HEK293 (cell line): ENCODE measurements around the gene EVX1.

ENCODE experiments used
- CTCF ChIA-PET: fragments of 350-600 bp; formaldehyde crosslinking; extraction: SDS; loops from one replicate; lab custom pipeline; 2021; ENCODE audit warnings: antibody characterized with exemption; lab: Yijun Ruan, JAX
- POLR2A ChIA-PET: fragments of 300-600 bp; formaldehyde crosslinking; extraction: SDS; loops from one replicate; lab custom pipeline; 2020; ENCODE audit warnings: antibody characterized with exemption, inconsistent platforms; lab: Yijun Ruan, JAX
- H3K27ac ChIP-seq: fragments of 200-500 bp; sonication (Bioruptor generic); 2 replicates; pipeline ENCODE4 v1.5.1; 2014; ENCODE audit warnings: low read depth, low read length, control low read depth, inconsistent platforms; ENCODE audit errors: extremely low read depth
- H3K36me3 ChIP-seq, 2 experiments: fragments of 200-500 bp in 1 of 2; sonication (Bioruptor generic) in 1 of 2; 1 replicate in 1 of 2; 2 replicates in 1 of 2; pipeline ENCODE4 v1.5.1; 2014 to 2017; ENCODE audit warnings: inconsistent platforms in 2 of 2, low read length in 2 of 2; ENCODE audit not compliant: control insufficient read depth in 2 of 2, insufficient read depth in 1 of 2
- H3K4me1 ChIP-seq: fragments of 200-500 bp; sonication (Bioruptor generic); 2 replicates; pipeline ENCODE4 v1.5.1; 2014; ENCODE audit warnings: mild to moderate bottlenecking, low read length, inconsistent platforms; ENCODE audit not compliant: control insufficient read depth, insufficient read depth
- H3K4me3 ChIP-seq: 2 replicates; pipeline ENCODE4 v1.5.1; 2011; ENCODE audit warnings: low read depth, mild to moderate bottlenecking, control low read depth, low read length, moderate library complexity
- H3K9me3 ChIP-seq: fragments of 200-500 bp; sonication (Bioruptor generic); 2 replicates; pipeline ENCODE4 v1.5.1; 2014; ENCODE audit warnings: low read depth, low read length, inconsistent platforms; ENCODE audit not compliant: control insufficient read depth, insufficient read depth
- KLF10 ChIP-seq: fragments of 450-650 bp; IDR thresholded peaks from 2 replicates; pipeline ENCODE4 v1.5.1; 2018; ENCODE audit warnings: missing biosample characterization, mild to moderate bottlenecking, missing genetic modification characterization
- KLF9 ChIP-seq: fragments of 450-650 bp; formaldehyde crosslinking; IDR thresholded peaks from 2 replicates; pipeline ENCODE4 v1.5.1; 2016; ENCODE audit warnings: missing biosample characterization, missing genetic modification characterization, low read depth
- PATZ1 ChIP-seq: fragments of 450-650 bp; formaldehyde crosslinking; IDR thresholded peaks from 2 replicates; pipeline ENCODE4 v1.5.1; 2016; ENCODE audit warnings: missing biosample characterization, missing genetic modification characterization
- PRDM4 ChIP-seq: fragments of 450-650 bp; formaldehyde crosslinking; IDR thresholded peaks from 2 replicates; pipeline ENCODE4 v1.5.1; 2017; ENCODE audit warnings: missing biosample characterization, missing genetic modification characterization
- SCRT2 ChIP-seq: fragments of 450-650 bp; formaldehyde crosslinking; IDR thresholded peaks from 2 replicates; pipeline ENCODE4 v1.5.1; 2016; ENCODE audit warnings: missing biosample characterization, missing genetic modification characterization
- YY2 ChIP-seq: fragments of 450-650 bp; formaldehyde crosslinking; IDR thresholded peaks from 2 replicates; pipeline ENCODE4 v1.5.1; 2016; ENCODE audit warnings: missing biosample characterization, missing genetic modification characterization
- ZBTB20 ChIP-seq: fragments of 450-650 bp; formaldehyde crosslinking; IDR thresholded peaks from 2 replicates; pipeline ENCODE4 v1.5.1; 2016; ENCODE audit warnings: missing biosample characterization, missing genetic modification characterization
- ZBTB21 ChIP-seq: fragments of 450-650 bp; formaldehyde crosslinking; IDR thresholded peaks from 2 replicates; pipeline ENCODE4 v1.5.1; 2017; ENCODE audit warnings: missing biosample characterization, missing genetic modification characterization
- ZBTB26 ChIP-seq: fragments of 450-650 bp; formaldehyde crosslinking; optimal IDR thresholded peaks from 2 replicates; pipeline ENCODE3; 2016; ENCODE audit warnings: missing biosample characterization, mild to moderate bottlenecking, missing genetic modification characterization
- ZBTB48 ChIP-seq: fragments of 450-650 bp; formaldehyde crosslinking; IDR thresholded peaks from 2 replicates; pipeline ENCODE4 v1.5.1; 2016; ENCODE audit warnings: missing biosample characterization, missing genetic modification characterization
- ZNF10 ChIP-seq: fragments of 450-650 bp; formaldehyde crosslinking; IDR thresholded peaks from 2 replicates; pipeline ENCODE4 v1.5.1; 2017; ENCODE audit warnings: missing biosample characterization, missing genetic modification characterization
- ZNF114 ChIP-seq: fragments of 450-650 bp; formaldehyde crosslinking; IDR thresholded peaks from 2 replicates; pipeline ENCODE4 v1.5.0; 2017; ENCODE audit warnings: missing biosample characterization, missing genetic modification characterization
- ZNF121 ChIP-seq: fragments of 450-650 bp; formaldehyde crosslinking; IDR thresholded peaks from 2 replicates; pipeline ENCODE4 v1.5.1; 2016; ENCODE audit warnings: missing biosample characterization, missing genetic modification characterization
- ZNF133 ChIP-seq: fragments of 450-650 bp; formaldehyde crosslinking; IDR thresholded peaks from 2 replicates; pipeline ENCODE4 v1.5.1; 2016; ENCODE audit warnings: missing biosample characterization, missing genetic modification characterization
- ZNF138 ChIP-seq: fragments of 450-650 bp; formaldehyde crosslinking; IDR thresholded peaks from 2 replicates; pipeline ENCODE4 v1.5.1; 2016; ENCODE audit warnings: missing biosample characterization, missing genetic modification characterization, borderline replicate concordance
- ZNF184 ChIP-seq: fragments of 450-650 bp; IDR thresholded peaks from 2 replicates; pipeline ENCODE4 v1.5.1; 2018; ENCODE audit warnings: missing biosample characterization, mild to moderate bottlenecking, missing genetic modification characterization
- ZNF19 ChIP-seq: fragments of 450-650 bp; formaldehyde crosslinking; IDR thresholded peaks from 2 replicates; pipeline ENCODE4; 2016; ENCODE audit warnings: missing biosample characterization, missing genetic modification characterization, low read depth
- ZNF366 ChIP-seq: fragments of 450-650 bp; formaldehyde crosslinking; conservative IDR thresholded peaks from 2 replicates; pipeline ENCODE4 v1.5.1; 2016; ENCODE audit warnings: missing biosample characterization, missing genetic modification characterization
- ZNF398 ChIP-seq: fragments of 450-650 bp; formaldehyde crosslinking; IDR thresholded peaks from 2 replicates; pipeline ENCODE4 v1.5.1; 2017; ENCODE audit warnings: missing biosample characterization, missing genetic modification characterization
- ZNF510 ChIP-seq: fragments of 450-650 bp; formaldehyde crosslinking; IDR thresholded peaks from 2 replicates; pipeline ENCODE4 v1.5.1; 2018; ENCODE audit warnings: mild to moderate bottlenecking, missing genetic modification characterization, missing biosample characterization; ENCODE audit not compliant: insufficient replicate concordance
- ZNF580 ChIP-seq: fragments of 450-650 bp; formaldehyde crosslinking; IDR thresholded peaks from 2 replicates; pipeline ENCODE4 v1.5.1; 2016; ENCODE audit warnings: missing biosample characterization, missing genetic modification characterization
- ZNF585B ChIP-seq: fragments of 450-650 bp; formaldehyde crosslinking; IDR thresholded peaks from 2 replicates; pipeline ENCODE4 v1.5.1; 2016; ENCODE audit warnings: missing biosample characterization, missing genetic modification characterization
- ZNF747 ChIP-seq: fragments of 450-650 bp; formaldehyde crosslinking; IDR thresholded peaks from 2 replicates; pipeline ENCODE4 v1.5.1; 2016; ENCODE audit warnings: missing biosample characterization, missing genetic modification characterization
- ZSCAN30 ChIP-seq: fragments of 450-650 bp; IDR thresholded peaks from 2 replicates; pipeline ENCODE4 v1.5.1; 2018; ENCODE audit warnings: missing biosample characterization, mild to moderate bottlenecking, missing genetic modification characterization, moderate library complexity
- ZSCAN5A ChIP-seq: fragments of 450-650 bp; formaldehyde crosslinking; IDR thresholded peaks from 2 replicates; pipeline ENCODE4 v1.5.1; 2016; ENCODE audit warnings: missing biosample characterization, missing genetic modification characterization

The EVX1 gene

GRCh38 chr7:27224983-27225934, 17.3 kb upstream of the EVX1 start:
- no peak overlapping the region for H3K27ac ChIP-seq
- no peaks in the 10 kb centered on the region for H3K9me3 ChIP-seq
- H3K36me3 ChIP-seq, result no peaks in the 10 kb centered on the region
- ChIA-PET CTCF (no interaction called here), POLR2A (no interaction called here)
- no peak overlapping the region for H3K4me3 ChIP-seq
- TF ChIP-seq ZBTB26 (tag by site-specific recombination) (no peak), YY2 (tag by site-specific recombination) (no peak), ZBTB20 (tag by site-specific recombination) (no peak), ZNF138 (no peak), KLF9 (tag by site-specific recombination) (no peak), ZBTB48 (tag by site-specific recombination) (no peak), ZNF747 (tag by site-specific recombination) (no peak), ZNF510 (tag by site-specific recombination) (no peak), PRDM4 (tag by site-specific recombination) (no peak), ZNF10 (tag by site-specific recombination) (no peak), ZNF133 (tag by site-specific recombination) (no peak), ZNF398 (tag by site-specific recombination) (no peak), KLF10 (tag by site-specific recombination) (no peak), ZNF184 (no peak), ZNF366 (no peak), SCRT2 (tag by site-specific recombination) (no peak), ZBTB21 (no peak)
- H3K4me1 ChIP-seq, result no peaks in the 10 kb centered on the region

GRCh38 chr7:27229448-27229847, 13.2 kb upstream of the EVX1 start:
- POLR2A ChIA-PET, result no interaction called here
- Histone ChIP-seq H3K4me3 (no peak overlapping the region), H3K27ac (no peak overlapping the region), H3K36me3 (no peaks in the 10 kb centered on the region), H3K4me1 (no peaks in the 10 kb centered on the region), H3K9me3 (no peaks in the 10 kb centered on the region)
- CTCF ChIA-PET, result no interaction called here
- no peak for TF ChIP-seq ZNF114 (tag by site-specific recombination)
- no peak for TF ChIP-seq ZSCAN5A (tag by site-specific recombination)
- no peak for TF ChIP-seq ZNF580 (tag by site-specific recombination)
- TF ChIP-seq PATZ1 (tag by site-specific recombination), result no peak
- TF ChIP-seq ZSCAN30 (tag by site-specific recombination), result no peak
- no peak for TF ChIP-seq ZNF585B (tag by site-specific recombination)
- TF ChIP-seq ZNF121 (tag by site-specific recombination), result no peak
- TF ChIP-seq ZNF19, result no peak
